HTERT RPE-1 (cell line): Measurements from ENCODE around the gene HOGA1.
"Not testable (repeated sequence)": the region's sequence is repeated elsewhere in the genome, so short reads cannot be mapped to it uniquely, and the experiment has no call there.

ENCODE experiments used
- in situ Hi-C: fragments of 300-500 bp; cut with MboI; formaldehyde crosslinking; loops from 4 replicates; pipeline ENCODE4 v1.14.3; 2020; ENCODE audit warnings: low sequenced_read_pairs

HOGA1 gene

DNA sequence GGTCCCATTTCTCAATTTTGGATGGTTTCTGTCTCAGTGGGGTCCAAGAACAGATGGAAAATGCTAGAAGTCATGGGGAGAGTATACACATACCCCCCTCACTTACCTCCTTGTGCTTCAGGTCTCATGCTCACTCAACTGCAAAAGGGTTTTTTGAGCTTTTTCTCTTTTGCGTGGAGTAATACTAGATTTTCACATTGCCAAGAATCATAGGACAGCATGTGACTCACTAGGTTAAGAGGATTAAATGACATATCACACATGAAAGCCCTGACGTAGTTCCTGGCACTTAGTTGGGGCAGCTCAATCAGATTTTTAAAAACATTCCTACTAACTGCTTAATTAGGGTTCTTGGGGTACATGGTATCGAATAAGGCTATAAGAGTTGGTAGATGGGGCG, 60.7 kb downstream of the HOGA1 start:
- in situ Hi-C loops: no loop called here

DNA sequence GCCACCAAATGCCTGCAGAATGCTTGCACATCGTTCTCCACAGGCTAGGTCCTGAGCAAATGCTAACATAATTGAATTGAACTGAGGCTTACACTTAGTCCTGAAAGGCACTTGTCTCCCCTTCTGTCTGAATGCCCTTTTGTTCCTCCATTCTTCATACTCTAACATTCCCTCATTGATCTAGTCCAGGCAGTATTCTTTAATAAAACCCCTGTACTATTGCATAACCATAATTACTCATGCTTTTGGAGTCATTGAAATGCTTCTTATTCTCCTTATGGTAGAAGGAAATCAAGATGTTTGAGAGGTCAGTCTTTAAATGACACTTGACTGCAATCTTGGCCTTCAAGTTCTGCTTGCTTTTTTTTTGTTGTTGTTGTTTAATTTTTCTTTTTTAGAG, 63.4 kb downstream of the HOGA1 start:
- in situ Hi-C loops: no loop called here

DNA sequence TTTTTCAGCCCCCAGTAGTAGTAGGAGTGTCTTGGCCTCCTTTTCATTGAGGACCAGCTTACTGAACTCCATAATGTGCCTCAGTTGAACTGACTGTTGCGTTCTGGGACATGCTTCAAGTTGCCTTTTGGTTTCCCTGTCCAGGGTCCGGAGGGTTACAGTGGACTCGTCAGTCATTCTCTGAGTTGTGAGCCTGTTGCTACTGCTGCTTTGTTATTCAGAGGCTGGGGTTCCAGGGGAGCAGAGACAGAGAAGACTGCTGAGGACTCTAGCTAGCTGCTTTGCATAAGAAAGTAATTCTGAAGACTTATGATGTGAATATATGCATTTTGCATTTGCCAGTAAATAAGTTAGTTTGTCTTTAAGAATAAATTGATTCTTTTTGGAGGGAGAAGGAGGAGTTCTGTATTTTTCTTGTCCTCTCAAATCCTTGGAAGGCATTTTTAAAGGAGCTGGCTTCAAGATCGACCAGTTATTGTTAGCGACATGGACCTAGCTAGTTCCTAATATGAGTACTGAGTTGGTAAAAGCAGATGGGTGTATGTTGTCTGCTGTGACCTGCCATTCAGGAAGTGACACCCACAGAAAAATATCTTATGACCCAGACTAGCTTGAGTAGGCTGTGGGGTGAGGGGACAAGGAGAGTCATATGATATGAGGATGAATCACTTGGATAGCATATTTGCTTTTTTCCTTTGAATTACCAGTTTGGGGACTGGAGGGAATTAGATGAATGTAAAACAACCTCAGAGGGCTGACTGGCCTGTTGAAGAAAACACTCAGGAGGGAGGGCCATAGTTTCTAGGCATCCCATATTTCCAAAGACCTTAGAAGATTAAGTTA, 64.6 kb downstream of the HOGA1 start:
- in situ Hi-C loops: no loop called here

DNA sequence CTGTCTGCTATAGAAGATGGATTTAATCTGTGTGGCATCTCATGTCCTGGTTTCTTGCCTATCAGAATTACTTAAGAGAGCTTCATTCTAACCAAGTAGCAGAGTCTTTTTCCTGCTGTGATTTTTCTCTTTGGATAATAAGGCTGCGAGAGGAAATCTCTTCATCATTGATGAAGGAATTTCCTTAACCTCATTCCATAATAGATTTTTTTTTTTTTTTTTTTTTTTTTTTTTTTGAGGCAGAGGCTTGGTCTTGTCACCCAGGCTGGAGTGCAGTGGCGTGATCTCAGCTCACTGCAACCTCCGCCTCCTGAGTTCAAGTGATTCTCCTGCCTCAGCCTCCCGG, 65.2 kb downstream of the HOGA1 start:
- in situ Hi-C loops: not testable (repeated sequence)

DNA sequence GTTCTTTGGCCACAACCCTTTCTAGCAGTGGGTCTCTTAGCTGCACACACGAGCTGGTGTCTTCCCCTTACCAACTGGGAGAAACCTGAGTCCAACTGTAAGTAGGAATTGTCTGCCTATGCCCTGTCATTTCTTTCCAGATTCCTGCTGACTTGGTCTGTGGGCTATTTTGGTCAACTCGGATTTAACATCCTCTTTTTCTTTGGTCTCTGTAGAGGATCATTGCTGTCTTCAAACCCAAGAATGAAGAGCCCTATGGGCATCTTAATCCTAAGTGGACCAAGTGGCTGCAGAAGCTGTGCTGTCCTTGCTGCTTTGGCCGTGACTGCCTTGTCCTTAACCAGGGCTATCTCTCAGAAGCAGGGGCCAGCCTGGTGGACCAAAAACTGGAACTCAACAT, 66.5 kb downstream of the HOGA1 start:
- in situ Hi-C loops: no loop called here

DNA sequence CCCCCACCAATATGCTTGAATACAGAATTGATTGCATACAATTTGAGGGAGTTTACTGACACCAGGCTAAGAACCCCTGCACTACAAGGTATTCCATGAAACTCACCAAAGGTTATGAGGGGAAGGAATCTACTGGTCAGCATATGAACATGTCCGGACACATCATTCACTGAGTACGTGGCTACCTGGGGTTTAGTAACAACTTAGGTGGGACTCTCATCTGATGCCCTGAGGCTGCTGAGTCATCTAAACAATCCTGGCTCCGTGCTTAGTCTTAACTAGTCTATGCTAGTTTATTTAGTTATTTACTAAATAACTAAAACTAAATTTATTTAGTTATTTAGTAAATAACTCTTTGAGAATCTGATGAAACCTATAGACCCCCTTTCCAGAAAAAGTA, 67.6 kb downstream of the HOGA1 start:
- in situ Hi-C loops: no loop called here

DNA sequence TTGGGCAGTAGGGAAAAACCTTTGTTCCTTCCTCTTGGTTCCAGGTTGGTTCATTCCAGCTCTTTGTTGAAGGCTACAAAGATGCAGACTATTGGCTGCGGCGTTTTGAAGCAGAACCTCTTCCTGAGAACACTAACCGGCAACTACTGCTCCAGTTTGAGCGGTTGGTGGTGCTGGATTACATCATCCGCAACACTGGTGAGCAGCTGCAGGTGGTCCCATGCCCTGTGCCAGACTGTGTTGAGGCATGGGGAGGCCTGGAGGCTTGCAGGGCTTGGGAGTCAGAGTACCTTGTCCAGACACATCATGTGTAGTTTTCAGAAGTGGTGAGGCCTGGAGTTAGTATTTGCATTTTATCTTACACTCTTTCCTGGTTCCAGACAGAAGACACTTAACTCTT, 72.6 kb downstream of the HOGA1 start:
- in situ Hi-C loops: no loop called here

DNA sequence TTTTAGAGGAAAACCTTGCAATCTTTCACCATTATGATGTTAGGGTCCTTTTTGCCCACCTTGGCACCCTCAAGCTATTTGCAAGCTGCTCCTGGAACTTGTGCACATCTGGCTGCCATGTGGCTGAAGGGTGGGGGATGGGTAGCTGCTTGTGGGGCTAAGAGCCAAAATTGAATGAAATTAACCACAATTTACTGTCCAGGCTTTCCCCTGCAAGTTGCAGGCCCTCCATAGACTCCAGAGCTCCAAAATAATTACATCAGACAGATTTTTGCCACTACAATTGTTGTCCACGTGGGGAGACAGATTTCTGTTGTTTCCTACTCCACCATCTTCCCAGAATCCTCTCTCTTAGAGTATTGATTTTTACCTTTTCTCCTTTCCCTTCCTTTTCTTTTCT, 75.4 kb downstream of the HOGA1 start:
- in situ Hi-C loops: no loop called here
